Brain microvascular endothelial cell (primary cell): ENCODE measurements around the gene NOTCH2.

ENCODE experiments used
- DNase-seq: peaks from one replicate; pipeline ENCODE4 v3.0.0-alpha.2; 2020
- H3K27ac ChIP-seq: fragments of 250-450 bp; sonication (Bioruptor Pico); 2 replicates; pipeline ENCODE4 v1.5.1; 2020; ENCODE audit warnings: mild to moderate bottlenecking, moderate library complexity
- H3K27me3 ChIP-seq: fragments of 250-450 bp; sonication (Bioruptor Pico); replicated peaks from 2 replicates; pipeline ENCODE4 v1.5.1; 2020; ENCODE audit warnings: mild to moderate bottlenecking
- H3K36me3 ChIP-seq: fragments of 250-450 bp; sonication (Bioruptor Pico); replicated peaks from 2 replicates; pipeline ENCODE4 v1.5.1; 2020; ENCODE audit warnings: mild to moderate bottlenecking
- H3K4me3 ChIP-seq: 2 replicates; pipeline ENCODE4 v1.5.1; 2011; ENCODE audit warnings: low read depth, mild to moderate bottlenecking, control low read depth, low read length, moderate library complexity
- CTCF ChIP-seq: IDR thresholded peaks from 2 replicates; pipeline ENCODE4 v1.5.1; 2011; ENCODE audit warnings: low read depth, mild to moderate bottlenecking, moderate library complexity, low read length, control low read depth, inconsistent platforms; ENCODE audit errors: missing control alignments
- in situ Hi-C: cut with HindIII; loops from 2 replicates; pipeline ENCODE4 v1.10.0; 2017; ENCODE audit warnings: low sequenced_read_pairs, low pct_ligation_motif_present

NOTCH2 gene

GRCh38 chr1:119893827-119894700 is 175.4 kb downstream of the NOTCH2 start:
- H3K27ac ChIP-seq, result no peak overlapping the region
- H3K4me3 ChIP-seq, result no peak overlapping the region
- no peak for DNase-seq
- no peaks in the 10 kb centered on the region for H3K36me3 ChIP-seq
- in situ Hi-C loops, result no loop called here
- no peaks in the 10 kb centered on the region for H3K27me3 ChIP-seq
- no peak for TF ChIP-seq CTCF

GRCh38 chr1:119893238-119893791 is 176.1 kb downstream of the NOTCH2 start:
- in situ Hi-C loops, result no loop called here
- no peaks in the 10 kb centered on the region for H3K36me3 ChIP-seq
- no peaks in the 10 kb centered on the region for H3K27me3 ChIP-seq
- no peak for TF ChIP-seq CTCF
- no peak for DNase-seq
- no peak overlapping the region for H3K27ac ChIP-seq
- no peak overlapping the region for H3K4me3 ChIP-seq

- DNase-seq, result no peak
- no peak for TF ChIP-seq CTCF
- Histone ChIP-seq H3K4me3 (no peak overlapping the region), H3K27me3 (no peaks in the 10 kb centered on the region), H3K27ac (no peak overlapping the region), H3K36me3 (no peaks in the 10 kb centered on the region)
- in situ Hi-C loops, result no loop called here
Observed at GRCh38 chr1:119891386-119891785, 178.1 kb downstream of the NOTCH2 start.

GRCh38 chr1:119888476-119888875 is 181.0 kb downstream of the NOTCH2 start:
- TF ChIP-seq CTCF, result no peak
- no peak for DNase-seq
- in situ Hi-C loops, result no loop called here

GRCh38 chr1:119887427-119887826 is 182.0 kb downstream of the NOTCH2 start:
- no peaks in the 10 kb centered on the region for H3K36me3 ChIP-seq
- H3K4me3 ChIP-seq, result no peak overlapping the region
- DNase-seq, result no peak
- no peak overlapping the region for H3K27ac ChIP-seq
- no peak for TF ChIP-seq CTCF
- no peaks in the 10 kb centered on the region for H3K27me3 ChIP-seq
- in situ Hi-C loops, result no loop called here

More at GRCh38 chr1:119888476-119888875, 181.0 kb downstream of the NOTCH2 start:
- Histone ChIP-seq H3K27me3 (no peaks in the 10 kb centered on the region), H3K27ac (no peak overlapping the region), H3K4me3 (no peak overlapping the region), H3K36me3 (no peaks in the 10 kb centered on the region)
